GM19452 (cell line): ENCODE data around the gene EYS.
A peak's percentile ranks its signal among the peaks of the same experiment; 100 is the strongest.
"Not testable (repeated sequence)": the region's sequence is repeated elsewhere in the genome, so short reads cannot be mapped to it uniquely, and the experiment has no call there.

Experiments
- ATAC-seq: cut with Tn5 transposase; IDR thresholded peaks from one replicate; pipeline ENCODE4 v1.9.1; 2021; ENCODE audit not compliant: unreplicated experiment

The EYS gene

DNA sequence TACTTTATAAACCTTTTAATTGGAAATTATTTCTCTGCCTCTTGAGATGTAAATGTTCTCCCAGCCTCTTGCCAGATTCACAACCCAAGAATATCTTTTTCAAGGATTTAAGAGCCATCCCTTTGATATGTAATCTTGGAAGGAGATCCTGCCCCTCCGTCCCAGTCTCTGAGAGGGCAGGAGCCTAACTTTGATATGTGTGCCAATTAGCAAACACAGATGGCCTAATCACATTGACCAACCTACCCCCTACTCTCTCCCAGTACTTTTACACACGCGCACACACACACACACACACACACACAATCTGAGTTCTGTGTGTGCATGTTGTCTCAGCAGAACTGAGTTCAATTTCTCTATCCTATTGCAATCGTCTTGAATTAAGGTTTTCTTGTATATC lies 1447.7 kb downstream of the EYS start:
- ATAC-seq = no peak

DNA sequence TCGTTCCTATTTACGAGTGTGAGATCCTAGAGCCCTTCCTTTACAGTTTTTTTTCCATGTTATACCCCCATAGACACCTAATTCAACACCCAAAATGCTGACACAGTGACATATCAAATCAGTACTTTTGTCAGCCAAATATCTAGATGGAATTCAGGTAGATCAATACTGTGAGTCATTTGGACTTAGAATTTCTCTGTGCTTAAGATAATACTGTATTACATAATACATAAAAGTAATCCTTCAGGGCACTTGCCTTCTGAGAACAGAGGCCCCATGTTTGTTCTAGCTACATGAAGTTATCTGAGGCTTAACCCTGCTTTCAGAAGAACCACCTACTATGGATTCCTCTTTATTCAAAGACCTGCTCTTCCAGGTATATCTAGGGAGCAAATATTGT lies 1448.3 kb downstream of the EYS start:
- ATAC-seq = no peak

DNA sequence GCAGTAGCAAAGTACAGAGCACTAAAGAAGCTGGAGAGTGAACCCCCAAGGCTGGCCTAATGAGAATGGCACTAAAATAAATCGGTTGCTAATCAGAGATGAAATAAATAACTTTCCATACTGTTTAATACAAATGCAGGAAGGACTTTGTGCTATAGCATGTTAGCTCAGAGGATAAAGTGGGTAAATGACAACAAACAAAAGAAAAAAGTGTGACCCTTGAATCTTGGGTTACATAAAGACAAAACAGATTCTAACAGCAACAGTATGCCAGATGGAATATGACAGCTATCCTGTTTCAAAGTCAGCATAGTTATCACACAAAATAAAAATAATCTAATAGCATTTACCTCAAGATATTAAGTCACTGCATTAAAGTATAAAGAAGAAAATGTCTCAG lies 1448.7 kb downstream of the EYS start:
- no peak for ATAC-seq

DNA sequence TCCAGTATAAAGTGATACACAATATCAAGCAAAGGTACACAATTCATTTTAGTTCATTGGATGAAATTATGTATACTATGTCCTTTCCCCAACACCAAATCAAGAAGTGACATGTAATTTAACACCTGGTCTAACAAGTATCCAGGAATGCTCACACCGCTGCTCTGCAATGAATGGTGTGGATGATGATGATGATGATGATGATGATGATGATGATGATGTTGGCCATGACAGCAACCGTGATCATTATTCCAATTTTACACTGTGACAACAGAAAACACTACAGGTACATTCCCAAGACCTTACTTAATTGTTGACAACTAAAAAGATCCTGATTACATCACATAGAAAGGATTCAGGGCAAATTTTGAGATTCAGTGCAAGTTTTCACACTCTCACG lies 1449.4 kb downstream of the EYS start:
- no peak for ATAC-seq

DNA sequence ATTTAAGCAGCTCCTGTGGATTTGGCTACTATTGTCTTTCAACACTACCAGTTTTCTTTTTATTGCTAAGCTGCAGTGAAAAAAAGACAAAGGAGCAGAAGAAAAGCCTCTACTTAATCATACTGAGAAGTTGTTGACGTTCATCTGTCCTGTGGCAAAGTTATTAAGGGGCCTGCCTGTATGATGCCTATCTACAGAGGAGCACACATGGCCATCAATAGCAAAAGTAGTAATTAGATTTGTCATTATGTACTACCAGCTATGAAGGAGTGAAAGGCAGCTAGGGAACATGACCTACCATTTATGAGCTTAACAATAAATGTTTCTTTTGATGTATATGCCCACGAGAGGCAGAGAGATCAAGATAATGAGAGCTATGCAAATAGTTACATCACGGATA lies 1450.5 kb downstream of the EYS start:
- no peak for ATAC-seq

DNA sequence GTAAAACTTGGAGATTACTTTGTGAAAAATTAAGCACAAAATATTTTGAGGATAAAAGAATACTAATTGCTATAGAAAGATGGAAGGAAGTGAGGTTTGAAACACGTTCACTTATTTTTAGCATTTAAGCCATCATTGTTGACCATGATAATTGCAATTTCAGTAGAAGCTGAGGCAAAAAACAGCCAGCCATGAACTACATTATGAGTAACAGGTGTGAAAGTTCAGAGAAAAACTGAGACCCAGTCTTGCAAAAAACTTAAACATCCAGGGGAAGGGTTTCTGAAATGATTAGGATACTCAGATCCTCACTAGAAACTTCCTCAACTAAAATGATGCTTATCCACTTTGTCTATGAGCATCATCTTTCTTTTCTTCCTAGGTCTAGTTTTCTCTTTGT lies 1452.0 kb downstream of the EYS start:
- ATAC-seq = no peak

DNA sequence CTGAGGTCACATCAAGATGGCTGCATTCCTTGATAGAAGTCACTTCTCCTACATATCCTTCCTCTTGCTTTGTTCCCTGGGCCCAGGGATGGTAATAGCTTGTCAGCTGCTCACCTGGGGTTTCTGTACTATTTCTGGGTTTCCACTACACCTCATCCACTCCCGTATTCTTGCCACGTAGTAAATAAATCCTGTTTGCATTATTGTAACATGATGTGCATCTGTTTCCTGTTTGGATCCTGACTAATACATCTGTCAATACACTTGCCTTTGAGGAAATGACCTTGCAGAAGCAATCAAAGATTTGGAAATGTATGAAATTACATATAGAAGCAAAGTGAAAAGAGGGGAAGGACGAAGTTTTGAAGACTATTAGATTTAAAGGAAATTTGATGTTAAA lies 1452.5 kb downstream of the EYS start:
- no peak for ATAC-seq

DNA sequence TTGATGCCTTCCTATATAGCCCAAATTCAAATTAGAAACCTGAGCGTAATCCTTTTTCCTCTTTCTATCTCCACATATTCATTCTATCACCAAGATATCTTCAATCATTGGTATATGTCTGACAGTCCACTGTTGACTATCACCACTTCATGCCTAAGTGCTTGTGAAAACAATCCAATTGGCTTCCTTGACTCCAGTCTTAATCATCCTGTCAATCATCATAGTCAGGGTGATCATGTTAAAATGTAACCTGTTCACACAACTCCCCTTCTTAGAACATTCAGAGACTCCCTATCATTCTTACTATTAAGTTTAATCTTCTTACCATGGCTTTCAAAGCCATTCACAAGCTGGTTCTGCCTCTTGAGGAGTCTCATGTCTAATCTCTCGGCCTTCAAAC lies 1454.8 kb downstream of the EYS start:
- no peak for ATAC-seq

DNA sequence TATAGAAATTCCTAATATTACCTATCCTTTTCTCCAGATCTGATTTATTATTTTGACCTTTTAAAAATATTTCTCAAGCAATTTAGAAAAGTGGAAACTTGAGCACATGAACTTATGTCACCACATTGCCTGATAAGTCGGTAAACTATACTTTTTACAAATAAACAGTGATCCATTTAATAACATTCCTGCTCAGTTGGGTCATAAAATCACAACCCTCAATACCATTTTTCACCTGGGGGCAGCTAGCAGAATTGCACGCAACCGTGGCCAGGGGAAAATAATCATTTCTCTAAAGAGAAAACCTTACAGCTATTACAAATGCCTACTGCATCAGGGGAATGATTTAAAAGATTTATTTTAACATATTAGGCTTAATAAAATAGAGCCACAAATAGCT lies 1456.9 kb downstream of the EYS start:
- ATAC-seq = no peak

DNA sequence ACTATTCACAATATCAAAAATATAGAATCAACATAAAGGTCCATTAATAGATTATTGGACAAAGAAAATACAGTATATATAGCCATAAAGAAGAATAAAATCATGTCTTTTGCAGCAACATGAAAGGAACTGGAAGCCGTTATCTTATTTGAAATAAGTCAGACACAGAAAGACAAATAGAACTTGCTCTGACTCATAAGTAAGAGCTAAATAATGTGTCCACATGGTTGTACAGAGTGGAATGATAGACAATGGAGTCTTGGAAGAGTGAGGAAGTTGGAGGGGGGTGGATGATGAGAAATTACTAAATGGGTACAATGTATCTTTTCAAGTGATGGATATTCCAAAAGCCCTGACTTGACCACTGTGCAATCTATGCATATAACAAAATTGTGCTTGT lies 1457.9 kb downstream of the EYS start:
- ATAC-seq = no peak

DNA sequence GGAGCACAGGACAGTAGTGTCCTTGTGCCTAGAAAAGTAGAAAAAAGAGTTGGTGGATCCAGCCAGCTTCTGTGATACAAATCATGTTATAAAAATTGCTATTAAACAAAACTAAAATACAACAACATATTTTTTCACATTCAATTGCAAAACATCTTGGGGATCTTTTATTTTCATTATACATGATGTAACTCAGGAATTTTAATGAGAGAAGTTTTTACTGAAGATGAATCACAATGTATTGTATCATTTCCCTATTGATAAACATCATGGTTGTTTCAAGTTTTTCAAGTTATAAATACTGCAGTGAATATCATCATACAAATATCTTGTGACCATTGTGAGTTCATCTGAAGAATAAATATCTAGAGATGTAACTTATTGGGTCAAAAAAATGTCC lies 1463.4 kb downstream of the EYS start:
- ATAC-seq = no peak

DNA sequence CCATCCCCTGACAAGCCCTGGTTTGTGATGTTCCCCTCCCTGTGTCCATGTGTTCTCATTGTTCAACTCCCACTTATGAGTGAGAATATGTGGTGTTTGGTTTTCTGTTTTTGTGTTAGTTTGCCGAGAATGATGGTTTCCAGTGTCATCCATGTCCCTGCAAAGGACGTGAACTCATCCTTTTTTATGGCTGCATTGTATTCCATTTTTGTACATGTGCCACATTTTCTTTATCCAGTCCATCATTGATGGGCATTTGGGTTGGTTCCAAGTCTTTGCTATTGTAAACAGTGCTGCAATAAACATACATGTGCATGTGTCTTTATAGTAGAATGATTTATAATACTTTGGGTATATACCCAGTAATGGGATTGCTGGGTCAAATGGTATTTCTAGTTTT lies 1468.1 kb downstream of the EYS start:
- not testable (repeated sequence) for ATAC-seq

DNA sequence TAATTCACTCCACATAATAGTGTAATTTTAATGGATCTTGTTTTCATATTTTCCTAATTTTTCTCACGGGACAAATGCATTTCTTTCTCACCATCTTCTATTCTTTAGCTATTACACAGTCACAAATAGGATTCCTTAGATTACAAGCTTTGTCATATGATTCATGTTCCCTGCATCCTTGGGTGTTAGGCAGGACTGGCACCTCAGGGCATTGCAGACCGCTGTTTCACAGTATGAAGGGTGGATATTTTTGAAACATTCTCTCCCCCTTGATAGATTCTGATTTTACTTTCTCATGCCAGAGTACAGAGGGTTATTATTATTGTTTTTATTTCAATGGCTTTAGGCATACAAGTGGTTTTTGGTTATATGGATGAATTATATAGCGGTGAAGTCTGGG lies 1469.0 kb downstream of the EYS start:
- no peak for ATAC-seq

DNA sequence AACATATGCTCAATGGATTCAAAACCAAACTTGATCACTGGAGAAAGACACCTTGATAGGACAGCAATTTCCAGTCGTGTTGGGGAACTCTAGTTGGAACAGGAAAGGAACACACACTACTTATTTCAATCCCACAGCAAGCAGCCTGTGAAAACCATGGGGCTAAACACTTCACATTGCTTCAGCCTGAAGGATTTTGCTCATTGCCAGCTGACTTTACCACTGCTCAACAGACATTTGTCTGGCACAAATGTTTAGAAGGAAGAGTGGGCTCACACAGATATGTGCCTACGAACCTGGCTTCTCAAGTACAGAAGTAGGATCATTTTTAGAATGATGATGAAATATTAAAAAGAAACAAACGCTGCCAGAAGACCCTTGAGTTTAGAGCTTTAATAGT lies 1473.3 kb downstream of the EYS start:
- ATAC-seq = no peak

DNA sequence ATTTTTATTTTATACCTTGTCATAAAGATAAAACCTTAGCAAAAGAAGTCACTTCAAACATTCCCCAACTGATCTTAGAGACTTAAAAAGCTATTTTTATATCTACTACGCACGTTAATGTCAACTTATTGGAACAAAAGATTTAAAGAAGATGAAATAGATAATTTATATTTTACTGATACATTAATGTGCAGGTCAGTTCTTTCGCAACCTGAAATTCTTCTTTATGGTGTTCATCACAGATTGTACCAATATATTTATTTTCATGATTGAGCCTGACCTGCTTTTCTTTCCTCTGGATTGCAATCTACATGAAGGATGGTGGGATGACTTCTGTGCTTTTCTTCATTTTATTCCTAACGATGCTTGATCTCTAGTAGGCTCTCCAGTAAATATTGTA lies 1475.1 kb downstream of the EYS start:
- ATAC-seq = no peak

DNA sequence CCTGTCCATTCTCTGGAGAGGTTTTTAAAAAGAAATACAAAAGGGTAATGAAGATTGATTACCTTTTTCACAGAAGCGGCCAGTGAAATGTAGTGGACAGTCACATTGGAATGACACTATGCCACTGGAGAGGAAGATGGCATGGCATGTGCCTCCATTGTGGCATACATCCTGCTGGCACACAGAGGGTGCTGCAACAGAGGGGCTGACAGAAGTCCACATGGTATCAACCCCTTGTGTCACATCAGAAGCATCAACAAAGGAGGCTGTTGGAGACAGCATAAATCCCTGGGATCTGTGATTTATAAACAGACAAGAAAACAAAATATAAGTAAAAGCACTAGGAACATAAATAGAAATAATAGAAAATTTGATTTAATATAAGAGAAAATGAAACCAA lies 1476.5 kb downstream of the EYS start:
- no peak for ATAC-seq

DNA sequence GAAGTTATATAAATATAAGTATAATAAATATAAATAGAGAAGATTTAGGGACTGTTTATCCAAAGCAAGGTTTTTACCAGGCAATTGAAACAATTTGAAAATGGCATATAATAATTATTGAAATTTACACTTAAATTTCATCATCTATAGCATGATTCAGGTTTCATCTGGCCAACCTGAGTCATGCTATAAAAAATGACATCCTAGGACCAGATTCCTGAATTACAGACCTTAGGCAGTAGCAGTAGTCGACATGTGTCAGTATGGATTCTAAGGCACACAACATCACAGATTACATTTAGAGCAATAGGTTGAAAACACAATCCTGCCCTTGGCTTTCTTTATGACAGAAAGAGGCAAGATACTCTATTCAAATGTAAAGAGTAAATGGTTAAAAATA lies 1479.2 kb downstream of the EYS start:
- ATAC-seq = no peak

DNA sequence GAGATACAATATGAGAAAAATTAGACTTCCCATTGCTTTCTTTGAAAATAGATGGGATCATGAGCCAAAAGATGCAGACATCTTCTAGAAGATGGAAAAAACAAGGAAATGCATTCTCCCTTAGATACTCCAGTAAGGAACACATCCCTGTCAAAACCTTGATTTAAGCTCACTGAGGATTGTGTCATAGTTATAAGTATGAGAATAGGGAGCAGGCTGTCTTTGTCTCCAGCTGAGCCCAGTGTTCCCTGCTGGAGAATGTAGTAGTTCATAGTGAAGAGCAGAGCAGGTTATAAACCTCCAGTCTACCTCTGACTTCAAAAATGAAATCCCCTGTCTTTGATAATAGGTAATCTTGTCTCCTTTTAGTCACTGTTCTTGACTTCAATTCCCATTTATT lies 1481.5 kb downstream of the EYS start:
- ATAC-seq = no peak

DNA sequence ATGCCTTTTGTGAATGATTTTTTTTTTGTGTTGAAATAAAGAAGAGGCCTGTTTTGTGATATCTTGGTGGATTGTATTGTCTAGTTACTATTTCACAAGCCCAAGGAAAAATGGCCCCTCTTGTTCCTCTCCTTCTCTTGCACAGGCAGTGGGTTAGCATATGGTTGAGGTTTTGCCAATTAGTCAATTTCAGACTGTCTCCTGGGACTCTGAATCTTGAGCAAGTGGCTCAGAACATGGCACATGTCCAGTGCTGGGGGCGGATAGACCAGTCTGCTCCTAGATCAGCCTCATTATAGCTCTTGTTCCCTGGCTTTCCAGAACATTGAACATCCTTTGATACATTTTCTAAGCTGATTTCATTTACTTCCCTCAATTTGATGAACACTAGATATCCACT lies 1482.2 kb downstream of the EYS start:
- ATAC-seq = no peak

DNA sequence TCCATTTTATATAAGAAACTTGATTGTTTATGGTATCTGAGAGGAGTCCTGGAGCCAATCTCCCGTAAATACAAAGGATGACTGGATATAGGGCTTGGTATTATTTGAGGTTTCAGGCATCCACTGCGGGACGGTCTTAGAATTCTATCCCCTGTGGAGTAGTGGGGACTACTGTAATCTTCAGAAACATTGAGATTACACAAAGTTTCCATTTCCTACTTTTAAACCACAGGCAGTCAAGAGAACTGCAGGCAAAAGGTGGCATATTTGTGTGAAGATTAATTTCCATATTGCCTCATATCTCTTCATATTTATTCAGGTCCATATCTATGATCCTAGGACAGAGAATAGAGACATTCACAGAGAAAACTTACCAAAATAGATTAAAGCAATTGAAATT lies 1485.2 kb downstream of the EYS start:
- ATAC-seq = no peak

DNA sequence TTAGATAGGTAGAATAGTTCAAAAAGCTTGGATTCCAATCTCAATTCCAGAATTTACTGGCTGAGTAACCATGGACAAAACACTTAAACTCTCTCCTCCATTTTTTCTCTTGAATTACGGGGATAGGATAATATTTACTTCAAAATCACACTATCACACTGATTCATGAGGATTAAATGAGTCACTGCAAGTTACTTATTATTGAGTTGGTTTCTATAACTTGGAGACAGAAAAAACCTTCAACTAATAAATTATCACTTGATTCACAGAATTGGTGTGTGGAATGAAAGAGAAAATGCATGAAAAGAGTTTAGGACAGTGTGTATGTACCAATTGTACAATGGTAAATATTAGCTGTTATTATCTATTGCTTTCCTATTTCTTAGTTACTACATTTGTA lies 1486.2 kb downstream of the EYS start:
- ATAC-seq = no peak

DNA sequence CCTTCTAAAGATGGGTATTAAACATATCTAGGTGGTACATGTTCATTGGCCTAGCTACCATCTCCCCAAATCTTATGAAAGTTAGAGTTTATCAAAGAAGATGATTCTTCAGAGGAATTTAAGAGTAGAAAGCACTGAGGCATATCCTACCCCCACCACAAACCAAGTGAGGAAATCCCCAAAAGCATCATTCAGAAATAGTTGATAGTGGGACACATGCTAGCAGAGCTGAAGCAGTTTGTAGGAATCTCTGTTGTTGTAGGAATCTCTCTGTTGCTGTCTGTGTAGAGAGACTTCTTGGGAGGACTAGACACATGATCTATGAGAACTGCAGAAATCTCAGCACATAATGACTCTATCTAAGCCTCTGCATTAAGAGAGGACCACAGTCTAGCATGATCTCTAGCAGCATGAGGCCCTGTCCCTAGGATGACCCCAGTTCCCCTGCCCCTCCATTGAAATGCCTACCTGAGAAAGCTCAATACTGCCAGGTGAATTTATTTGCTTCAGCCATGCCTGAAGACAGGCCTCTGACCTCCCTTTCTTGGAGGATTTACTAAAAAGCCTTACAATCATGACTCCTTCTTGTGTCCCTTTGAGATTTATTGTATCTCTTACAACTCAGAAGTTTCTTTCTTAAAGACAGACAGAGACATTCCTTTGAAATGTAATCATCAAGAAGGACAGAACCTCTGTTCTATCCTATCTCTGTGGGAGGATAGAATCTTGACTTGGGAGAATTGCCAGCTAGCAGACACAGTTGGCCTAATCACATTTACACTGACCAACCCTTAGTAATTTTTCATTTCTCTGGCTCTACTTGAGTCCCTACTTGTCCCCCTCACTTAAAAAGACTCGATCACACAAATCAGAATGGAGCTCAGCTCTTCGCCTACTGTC lies 1489.1 kb downstream of the EYS start:
- peak; percentile 61 for ATAC-seq

DNA sequence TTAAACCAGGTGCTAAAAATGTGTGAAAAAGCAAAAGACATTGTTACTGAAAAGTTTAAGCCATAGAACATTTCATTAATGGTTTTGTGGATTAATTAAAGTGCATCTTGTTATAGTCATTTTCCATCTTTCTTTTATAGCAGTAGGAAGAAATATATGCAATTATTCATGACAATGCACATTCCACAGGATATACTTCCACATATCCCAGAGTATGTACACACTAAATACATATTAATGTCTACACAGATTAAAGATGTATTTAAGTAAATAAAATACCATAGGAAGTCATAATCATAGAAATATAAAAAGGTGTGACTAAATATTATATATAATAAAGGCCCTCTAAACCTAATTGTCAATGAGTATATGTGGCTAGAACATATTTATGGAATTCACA lies 1492.7 kb downstream of the EYS start:
- no peak for ATAC-seq
